ENCODE results near the gene OR6C75.

DNA sequence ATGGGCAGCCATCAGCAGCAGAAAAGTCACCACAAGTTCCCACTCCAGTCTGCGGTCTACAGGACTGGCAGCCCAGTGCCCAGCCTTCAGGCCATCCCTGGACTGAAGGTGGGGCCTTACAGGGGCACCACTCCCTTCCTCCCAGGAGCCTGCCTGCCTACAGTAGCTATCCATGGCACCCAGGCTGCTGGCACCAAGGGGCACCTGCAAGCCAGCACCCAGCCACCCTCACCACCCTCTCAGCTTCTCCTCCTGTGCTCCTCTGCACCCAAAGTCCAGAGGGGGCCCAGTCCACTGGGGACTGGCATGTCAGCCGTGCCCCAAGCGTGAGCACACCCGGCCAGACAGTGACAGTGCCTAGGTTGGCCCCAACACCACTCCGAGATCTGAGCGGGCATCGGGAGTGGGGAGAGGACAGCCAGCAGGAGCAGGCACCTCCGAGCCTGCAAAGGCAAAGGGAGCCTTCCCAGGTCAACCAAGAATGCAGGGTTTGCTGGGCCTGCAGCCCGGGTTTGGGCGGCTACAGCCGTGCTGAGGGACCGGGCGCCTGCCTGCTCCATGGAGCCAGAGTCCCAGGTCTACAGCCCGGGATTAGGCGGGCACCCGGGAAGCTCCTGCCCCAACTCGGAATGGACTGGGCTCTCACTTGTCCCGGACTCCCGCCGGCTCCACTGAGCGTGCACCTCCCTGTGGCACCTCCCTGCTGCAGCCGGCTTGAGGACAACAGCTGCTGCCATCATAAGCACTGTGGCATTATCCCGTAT, 29.4 kb downstream of the OR6C75 start:
- TF ChIP-seq, protein P1, sequence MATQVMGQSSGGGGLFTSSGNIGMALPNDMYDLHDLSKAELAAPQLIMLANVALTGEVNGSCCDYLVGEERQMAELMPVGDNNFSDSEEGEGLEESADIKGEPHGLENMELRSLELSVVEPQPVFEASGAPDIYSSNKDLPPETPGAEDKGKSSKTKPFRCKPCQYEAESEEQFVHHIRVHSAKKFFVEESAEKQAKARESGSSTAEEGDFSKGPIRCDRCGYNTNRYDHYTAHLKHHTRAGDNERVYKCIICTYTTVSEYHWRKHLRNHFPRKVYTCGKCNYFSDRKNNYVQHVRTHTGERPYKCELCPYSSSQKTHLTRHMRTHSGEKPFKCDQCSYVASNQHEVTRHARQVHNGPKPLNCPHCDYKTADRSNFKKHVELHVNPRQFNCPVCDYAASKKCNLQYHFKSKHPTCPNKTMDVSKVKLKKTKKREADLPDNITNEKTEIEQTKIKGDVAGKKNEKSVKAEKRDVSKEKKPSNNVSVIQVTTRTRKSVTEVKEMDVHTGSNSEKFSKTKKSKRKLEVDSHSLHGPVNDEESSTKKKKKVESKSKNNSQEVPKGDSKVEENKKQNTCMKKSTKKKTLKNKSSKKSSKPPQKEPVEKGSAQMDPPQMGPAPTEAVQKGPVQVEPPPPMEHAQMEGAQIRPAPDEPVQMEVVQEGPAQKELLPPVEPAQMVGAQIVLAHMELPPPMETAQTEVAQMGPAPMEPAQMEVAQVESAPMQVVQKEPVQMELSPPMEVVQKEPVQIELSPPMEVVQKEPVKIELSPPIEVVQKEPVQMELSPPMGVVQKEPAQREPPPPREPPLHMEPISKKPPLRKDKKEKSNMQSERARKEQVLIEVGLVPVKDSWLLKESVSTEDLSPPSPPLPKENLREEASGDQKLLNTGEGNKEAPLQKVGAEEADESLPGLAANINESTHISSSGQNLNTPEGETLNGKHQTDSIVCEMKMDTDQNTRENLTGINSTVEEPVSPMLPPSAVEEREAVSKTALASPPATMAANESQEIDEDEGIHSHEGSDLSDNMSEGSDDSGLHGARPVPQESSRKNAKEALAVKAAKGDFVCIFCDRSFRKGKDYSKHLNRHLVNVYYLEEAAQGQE (IDR thresholded peaks at IDR 0.05; ENCODE audit: unreplicated experiment), result no peak
- TF ChIP-seq CTCF (conservative IDR thresholded peaks at IDR 0.05; ENCODE audit: low read depth in 2 of 2), result no peak
- no peak for TF ChIP-seq POLR2AphosphoS5 (IDR thresholded peaks at IDR 0.05; ENCODE audit: low read depth)
- no peak for TF ChIP-seq JUNB (IDR thresholded peaks at IDR 0.05; ENCODE audit: unreplicated experiment)
- TF ChIP-seq STAT1 (IDR thresholded peaks at IDR 0.05; ENCODE audit: unreplicated experiment), result no peak
- TF ChIP-seq EZH2phosphoT487 (IDR thresholded peaks at IDR 0.05; ENCODE audit: unreplicated experiment), result no peak
- no peak for TF ChIP-seq ZNF114 (CRISPR knock-in tag; IDR thresholded peaks at IDR 0.05)
- TF ChIP-seq EZH2 (IDR thresholded peaks at IDR 0.05; ENCODE audit: low read depth, unreplicated experiment), result no peak
